WTC11 (cell line): ENCODE data around the gene PRKCSH. TPM values are rescaled to one million over a fixed set of nuclear protein-coding genes. Genes with fewer than 3 reads are reported as not detected.

Source experiments
- ATAC-seq: fragments of 200-7000 bp; cut with Tn5 transposase; 2 replicates; pipeline ENCODE4 v1.10.0; 2021; ENCODE audit warnings: mild to moderate bottlenecking, moderate library complexity
- CTCF ChIA-PET: fragments of 300-600 bp; sonication (Branson Sonifier 250); formaldehyde crosslinking; loops from one replicate; lab custom pipeline; 2021; ENCODE audit warnings: antibody characterized with exemption; lab: Charles Lee
- POLR2A ChIA-PET: fragments of 350-600 bp; sonication (Branson Sonifier 250); formaldehyde crosslinking; loops from one replicate; lab custom pipeline; 2021; ENCODE audit warnings: antibody characterized with exemption; lab: Charles Lee
- DNase-seq: peaks from one replicate; pipeline ENCODE4 v3.0.0; 2021; ENCODE audit warnings: low spot score
- H3K27ac Mint-ChIP-seq: 2 replicates; pipeline ENCODE4 v1.8.0; 2021; ENCODE audit warnings: mixed read lengths
- H3K27me3 Mint-ChIP-seq: 2 replicates; pipeline ENCODE4 v1.8.0; 2021; ENCODE audit warnings: low read depth, mild to moderate bottlenecking, moderate library complexity, mixed read lengths
- H3K36me3 Mint-ChIP-seq: 2 replicates; pipeline ENCODE4 v1.8.0; 2021; ENCODE audit warnings: mixed read lengths
- H3K4me1 Mint-ChIP-seq: 2 replicates; pipeline ENCODE4 v1.8.0; 2022; ENCODE audit warnings: mixed read lengths
- H3K4me3 Mint-ChIP-seq: 2 replicates; pipeline ENCODE4 v1.8.0; 2021; ENCODE audit warnings: mild to moderate bottlenecking, moderate library complexity, mixed read lengths
- H3K9me3 Mint-ChIP-seq: 2 replicates; pipeline ENCODE4 v1.8.0; 2021; ENCODE audit warnings: mixed read lengths
- E2F4 ChIP-seq: sonication (generic); formaldehyde crosslinking; IDR thresholded peaks from 2 replicates; pipeline ENCODE4 v1.8.1; 2022; ENCODE audit warnings: low read depth, mild to moderate bottlenecking, moderate library complexity, missing genetic modification reagents, borderline replicate concordance
- MXD4 ChIP-seq: fragments of 250-450 bp; sonication (Bioruptor Pico); IDR thresholded peaks from 2 replicates; pipeline ENCODE4 v1.8.0; 2021; ENCODE audit warnings: mild to moderate bottlenecking, moderate library complexity, borderline replicate concordance
- NR3C1 ChIP-seq: sonication (generic); formaldehyde crosslinking; conservative IDR thresholded peaks from 2 replicates; pipeline ENCODE4 v1.8.1; 2023; ENCODE audit warnings: low read depth, mild to moderate bottlenecking, missing genetic modification reagents
- SOX15 ChIP-seq: fragments of 250-450 bp; sonication (Bioruptor Pico); IDR thresholded peaks from 2 replicates; pipeline ENCODE4 v1.9.0; 2021; ENCODE audit warnings: mild to moderate bottlenecking
- TCF7 ChIP-seq: sonication (generic); formaldehyde crosslinking; IDR thresholded peaks from 2 replicates; pipeline ENCODE4 v1.8.0; 2022; ENCODE audit warnings: mild to moderate bottlenecking, low read depth, missing genetic modification reagents, moderate library complexity
- TEAD4 ChIP-seq: sonication (generic); formaldehyde crosslinking; IDR thresholded peaks from 2 replicates; pipeline ENCODE4 v1.8.0; 2022; ENCODE audit warnings: mild to moderate bottlenecking, missing genetic modification reagents
- ZBTB21 ChIP-seq: sonication (generic); formaldehyde crosslinking; IDR thresholded peaks from 2 replicates; pipeline ENCODE4 v1.8.1; 2023; ENCODE audit warnings: mild to moderate bottlenecking, missing genetic modification reagents, borderline replicate concordance
- total RNA-seq: library from RNA; stranded (reverse); gene quantifications from 3 replicates; pipeline ENCODE4 v1.2.3, GENCODE V29; 2021
- TF ChIP-seq, protein P1 (sequence below): fragments of 200-600 bp; IDR thresholded peaks from 2 replicates; pipeline ENCODE4 v1.8.0; 2022; ENCODE audit warnings: antibody characterized with exemption
- TF ChIP-seq, protein P2 (sequence below): sonication (generic); formaldehyde crosslinking; IDR thresholded peaks from 2 replicates; pipeline ENCODE4 v1.8.1; 2022; ENCODE audit warnings: low read depth, missing genetic modification reagents, borderline replicate concordance
- TF ChIP-seq, protein P3 (sequence below): sonication (generic); formaldehyde crosslinking; IDR thresholded peaks from 2 replicates; pipeline ENCODE4 v1.8.1; 2022; ENCODE audit warnings: missing genetic modification reagents, borderline replicate concordance
- TF ChIP-seq, protein P4 (sequence below): sonication (generic); formaldehyde crosslinking; IDR thresholded peaks from 2 replicates; pipeline ENCODE4 v1.8.0; 2023; ENCODE audit warnings: mild to moderate bottlenecking, missing genetic modification reagents

The PRKCSH gene
- total RNA-seq, 1 experiment from 2014 or later, result 396 TPM

- TF ChIP-seq TCF7 (CRISPR knock-in tag), result no peak
- TF ChIP-seq, protein P1, sequence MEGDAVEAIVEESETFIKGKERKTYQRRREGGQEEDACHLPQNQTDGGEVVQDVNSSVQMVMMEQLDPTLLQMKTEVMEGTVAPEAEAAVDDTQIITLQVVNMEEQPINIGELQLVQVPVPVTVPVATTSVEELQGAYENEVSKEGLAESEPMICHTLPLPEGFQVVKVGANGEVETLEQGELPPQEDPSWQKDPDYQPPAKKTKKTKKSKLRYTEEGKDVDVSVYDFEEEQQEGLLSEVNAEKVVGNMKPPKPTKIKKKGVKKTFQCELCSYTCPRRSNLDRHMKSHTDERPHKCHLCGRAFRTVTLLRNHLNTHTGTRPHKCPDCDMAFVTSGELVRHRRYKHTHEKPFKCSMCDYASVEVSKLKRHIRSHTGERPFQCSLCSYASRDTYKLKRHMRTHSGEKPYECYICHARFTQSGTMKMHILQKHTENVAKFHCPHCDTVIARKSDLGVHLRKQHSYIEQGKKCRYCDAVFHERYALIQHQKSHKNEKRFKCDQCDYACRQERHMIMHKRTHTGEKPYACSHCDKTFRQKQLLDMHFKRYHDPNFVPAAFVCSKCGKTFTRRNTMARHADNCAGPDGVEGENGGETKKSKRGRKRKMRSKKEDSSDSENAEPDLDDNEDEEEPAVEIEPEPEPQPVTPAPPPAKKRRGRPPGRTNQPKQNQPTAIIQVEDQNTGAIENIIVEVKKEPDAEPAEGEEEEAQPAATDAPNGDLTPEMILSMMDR, result no peak
- TF ChIP-seq, protein P2, sequence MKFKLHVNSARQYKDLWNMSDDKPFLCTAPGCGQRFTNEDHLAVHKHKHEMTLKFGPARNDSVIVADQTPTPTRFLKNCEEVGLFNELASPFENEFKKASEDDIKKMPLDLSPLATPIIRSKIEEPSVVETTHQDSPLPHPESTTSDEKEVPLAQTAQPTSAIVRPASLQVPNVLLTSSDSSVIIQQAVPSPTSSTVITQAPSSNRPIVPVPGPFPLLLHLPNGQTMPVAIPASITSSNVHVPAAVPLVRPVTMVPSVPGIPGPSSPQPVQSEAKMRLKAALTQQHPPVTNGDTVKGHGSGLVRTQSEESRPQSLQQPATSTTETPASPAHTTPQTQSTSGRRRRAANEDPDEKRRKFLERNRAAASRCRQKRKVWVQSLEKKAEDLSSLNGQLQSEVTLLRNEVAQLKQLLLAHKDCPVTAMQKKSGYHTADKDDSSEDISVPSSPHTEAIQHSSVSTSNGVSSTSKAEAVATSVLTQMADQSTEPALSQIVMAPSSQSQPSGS (CRISPR knock-in tag), result no peak
- TF ChIP-seq, all 79 proteins: peak for 0
Measured at GRCh38 chr19:11423791-11424181, 11.6 kb upstream of the PRKCSH start (continued).

- no peaks in the 10 kb centered on the region for H3K9me3 Mint-ChIP-seq
- ChIA-PET CTCF (interaction anchor here (0.6 to 2.9 kb wide), 3 partner anchors 9 to 45 kb away, joined by 3 to 11 read pairs (median 8); partner anchors contain the start of genes EPOR, ODAD3 and PRKCSH), POLR2A (interaction anchor here (1.0 kb wide), 1 partner anchor 9 kb away, joined by 3 read pairs; the partner anchor contains the start of genes ODAD3 and PRKCSH)
- peak; percentile 76 for DNase-seq
- peaks cover 7% of the 10 kb centered on the region for H3K4me1 Mint-ChIP-seq
- H3K27ac Mint-ChIP-seq, result no peak overlapping the region
- peaks cover 15% of the 10 kb centered on the region for H3K27me3 Mint-ChIP-seq
- TF ChIP-seq, protein P3, sequence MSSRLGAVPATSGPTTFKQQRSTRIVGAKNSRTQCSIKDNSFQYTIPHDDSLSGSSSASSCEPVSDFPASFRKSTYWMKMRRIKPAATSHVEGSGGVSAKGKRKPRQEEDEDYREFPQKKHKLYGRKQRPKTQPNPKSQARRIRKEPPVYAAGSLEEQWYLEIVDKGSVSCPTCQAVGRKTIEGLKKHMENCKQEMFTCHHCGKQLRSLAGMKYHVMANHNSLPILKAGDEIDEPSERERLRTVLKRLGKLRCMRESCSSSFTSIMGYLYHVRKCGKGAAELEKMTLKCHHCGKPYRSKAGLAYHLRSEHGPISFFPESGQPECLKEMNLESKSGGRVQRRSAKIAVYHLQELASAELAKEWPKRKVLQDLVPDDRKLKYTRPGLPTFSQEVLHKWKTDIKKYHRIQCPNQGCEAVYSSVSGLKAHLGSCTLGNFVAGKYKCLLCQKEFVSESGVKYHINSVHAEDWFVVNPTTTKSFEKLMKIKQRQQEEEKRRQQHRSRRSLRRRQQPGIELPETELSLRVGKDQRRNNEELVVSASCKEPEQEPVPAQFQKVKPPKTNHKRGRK (CRISPR knock-in tag), result no peak
- no peak for TF ChIP-seq NR3C1 (CRISPR knock-in tag)
- TF ChIP-seq E2F4, result no peak
- no peak for TF ChIP-seq MXD4 (CRISPR knock-in tag)
- TF ChIP-seq SOX15 (CRISPR knock-in tag), result no peak
- TF ChIP-seq TEAD4 (CRISPR knock-in tag), result no peak
- no peaks in the 10 kb centered on the region for H3K36me3 Mint-ChIP-seq
- no peak overlapping the region for H3K4me3 Mint-ChIP-seq
- peak; percentile 7 for ATAC-seq
Measured at GRCh38 chr19:11425719-11426457, 9.5 kb upstream of the PRKCSH start.

DNA sequence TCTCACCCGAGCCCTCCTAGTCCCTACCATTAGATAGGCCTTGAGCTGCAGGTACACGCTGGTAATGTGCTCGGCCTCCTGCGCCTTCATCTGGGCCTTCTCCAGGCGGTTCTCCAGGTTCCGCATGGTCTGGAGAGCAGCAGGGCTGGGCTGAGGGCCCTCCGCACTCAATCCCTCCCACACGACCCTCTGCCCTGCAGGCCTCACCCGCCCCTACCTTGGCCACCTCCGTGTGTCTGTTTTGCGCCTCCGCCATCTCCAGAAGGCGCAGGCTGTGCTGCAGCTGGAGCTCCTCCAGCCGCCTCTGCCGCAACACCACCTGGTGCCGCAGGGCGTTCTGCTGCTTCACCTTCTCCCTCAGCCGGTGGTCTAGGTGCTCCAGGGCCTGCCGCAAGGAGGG lies 8.8 kb upstream of the PRKCSH start:
- ATAC-seq, result no peak
- H3K36me3 Mint-ChIP-seq, result no peaks in the 10 kb centered on the region
- POLR2A ChIA-PET, result interaction anchor here (1.0 kb wide), 1 partner anchor 9 kb away, joined by 3 read pairs; the partner anchor contains the start of genes ODAD3 and PRKCSH
- DNase-seq, result no peak
- CTCF ChIA-PET, result interaction anchor here (0.6 to 2.9 kb wide), 3 partner anchors 8 to 46 kb away, joined by 3 to 11 read pairs (median 8); partner anchors contain the start of genes EPOR, ODAD3 and PRKCSH
- H3K27me3 Mint-ChIP-seq, result peaks cover 15% of the 10 kb centered on the region
- no peak overlapping the region for H3K27ac Mint-ChIP-seq
- no peak overlapping the region for H3K4me3 Mint-ChIP-seq
- no peaks in the 10 kb centered on the region for H3K9me3 Mint-ChIP-seq
- TF ChIP-seq, protein P4, sequence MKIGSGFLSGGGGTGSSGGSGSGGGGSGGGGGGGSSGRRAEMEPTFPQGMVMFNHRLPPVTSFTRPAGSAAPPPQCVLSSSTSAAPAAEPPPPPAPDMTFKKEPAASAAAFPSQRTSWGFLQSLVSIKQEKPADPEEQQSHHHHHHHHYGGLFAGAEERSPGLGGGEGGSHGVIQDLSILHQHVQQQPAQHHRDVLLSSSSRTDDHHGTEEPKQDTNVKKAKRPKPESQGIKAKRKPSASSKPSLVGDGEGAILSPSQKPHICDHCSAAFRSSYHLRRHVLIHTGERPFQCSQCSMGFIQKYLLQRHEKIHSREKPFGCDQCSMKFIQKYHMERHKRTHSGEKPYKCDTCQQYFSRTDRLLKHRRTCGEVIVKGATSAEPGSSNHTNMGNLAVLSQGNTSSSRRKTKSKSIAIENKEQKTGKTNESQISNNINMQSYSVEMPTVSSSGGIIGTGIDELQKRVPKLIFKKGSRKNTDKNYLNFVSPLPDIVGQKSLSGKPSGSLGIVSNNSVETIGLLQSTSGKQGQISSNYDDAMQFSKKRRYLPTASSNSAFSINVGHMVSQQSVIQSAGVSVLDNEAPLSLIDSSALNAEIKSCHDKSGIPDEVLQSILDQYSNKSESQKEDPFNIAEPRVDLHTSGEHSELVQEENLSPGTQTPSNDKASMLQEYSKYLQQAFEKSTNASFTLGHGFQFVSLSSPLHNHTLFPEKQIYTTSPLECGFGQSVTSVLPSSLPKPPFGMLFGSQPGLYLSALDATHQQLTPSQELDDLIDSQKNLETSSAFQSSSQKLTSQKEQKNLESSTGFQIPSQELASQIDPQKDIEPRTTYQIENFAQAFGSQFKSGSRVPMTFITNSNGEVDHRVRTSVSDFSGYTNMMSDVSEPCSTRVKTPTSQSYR (CRISPR knock-in tag), result no peak
- no peak for TF ChIP-seq ZBTB21 (CRISPR knock-in tag)
- H3K4me1 Mint-ChIP-seq, result peaks cover 7% of the 10 kb centered on the region
